DMS 273 (cell line): ENCODE data around the gene TPRN.

ENCODE experiments used
- DNase-seq: peaks from one replicate; lab custom pipeline; 2025; ENCODE audit not compliant: unreplicated experiment; lab: John Stamatoyannopoulos, UW

Gene TPRN

GRCh38 chr9:137236238-137236935 is 35.8 kb upstream of the TPRN start:
- peak; percentile 92 for DNase-seq

DNA sequence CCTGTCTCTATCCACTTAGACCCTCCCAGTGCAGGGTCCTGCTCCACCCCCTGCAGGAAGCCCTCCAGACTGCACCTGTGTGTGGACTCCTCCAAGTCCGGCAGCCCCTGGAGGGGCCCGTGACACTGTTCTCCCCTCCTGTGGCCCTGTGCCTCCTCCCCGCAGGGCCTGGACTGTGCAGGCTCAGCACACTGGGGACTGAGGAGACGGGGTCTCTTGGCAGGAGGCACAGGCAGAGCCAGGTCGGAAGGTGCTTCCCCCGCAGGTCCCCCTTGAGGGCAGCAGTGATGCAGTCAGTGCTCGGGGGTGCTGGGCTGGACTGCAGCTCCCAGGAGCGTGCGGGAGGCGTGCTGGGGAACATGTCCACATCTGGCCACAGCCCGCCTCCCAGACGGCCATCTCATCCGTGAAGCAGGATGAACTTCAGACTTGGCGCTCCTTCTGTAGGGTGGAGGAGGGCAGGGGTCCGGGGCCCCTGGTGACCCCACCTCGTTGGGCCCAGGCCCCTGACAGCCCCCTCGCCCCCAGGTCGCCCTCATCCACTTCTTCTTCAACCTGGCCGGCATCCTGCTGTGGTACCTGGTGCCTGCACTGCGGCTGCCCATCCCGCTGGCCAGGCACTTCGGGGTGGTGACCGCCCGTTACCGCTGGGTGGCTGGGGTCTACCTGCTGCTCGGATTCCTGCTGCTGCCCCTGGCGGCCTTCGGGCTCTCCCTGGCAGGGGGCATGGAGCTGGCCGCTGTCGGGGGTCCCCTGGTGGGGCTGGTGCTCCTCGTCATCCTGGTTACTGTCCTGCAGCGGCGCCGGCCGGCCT is 35.1 kb upstream of the TPRN start:
- no peak for DNase-seq

DNA sequence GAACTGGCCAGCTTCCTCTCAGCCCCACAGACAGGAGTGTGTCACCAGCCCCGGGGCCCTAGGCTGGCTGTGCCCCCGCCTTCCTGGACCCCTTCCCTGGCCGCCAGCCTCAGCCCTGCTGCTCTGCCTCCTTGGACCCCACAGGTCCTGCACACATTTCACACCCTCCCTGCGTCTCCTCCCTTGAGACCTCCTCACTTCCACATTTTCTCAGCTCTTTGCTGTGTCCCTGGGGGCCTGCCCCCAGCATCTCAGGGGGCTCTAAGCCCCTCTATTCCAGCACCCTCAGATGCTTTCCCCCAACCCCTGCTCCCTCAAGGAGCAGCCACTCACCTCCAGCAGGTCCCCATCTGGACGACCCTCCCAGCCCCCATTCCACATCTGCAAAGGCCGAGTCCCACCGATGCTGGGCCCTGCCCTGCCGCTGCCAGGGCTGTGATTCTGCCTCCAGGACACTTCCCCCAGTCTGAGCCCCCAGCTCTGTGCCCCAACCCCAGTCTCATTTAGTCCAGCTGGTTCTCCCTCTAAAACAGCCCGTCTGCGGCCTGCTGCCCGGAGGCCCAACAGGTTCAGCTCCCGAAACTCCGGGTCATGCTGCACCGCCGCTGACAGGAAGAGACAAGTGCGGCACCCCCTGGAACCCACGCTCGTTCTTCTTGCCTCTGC is 34.4 kb upstream of the TPRN start:
- no peak for DNase-seq

GRCh38 chr9:137234055-137234697 is 33.6 kb upstream of the TPRN start:
- DNase-seq = no peak

GRCh38 chr9:137233143-137233980 is 32.8 kb upstream of the TPRN start:
- no peak for DNase-seq

- DNase-seq = no peak
Measured at GRCh38 chr9:137232510-137232909, 32.0 kb upstream of the TPRN start.

- no peak for DNase-seq
Measured at GRCh38 chr9:137232101-137232500, 31.6 kb upstream of the TPRN start.

DNA sequence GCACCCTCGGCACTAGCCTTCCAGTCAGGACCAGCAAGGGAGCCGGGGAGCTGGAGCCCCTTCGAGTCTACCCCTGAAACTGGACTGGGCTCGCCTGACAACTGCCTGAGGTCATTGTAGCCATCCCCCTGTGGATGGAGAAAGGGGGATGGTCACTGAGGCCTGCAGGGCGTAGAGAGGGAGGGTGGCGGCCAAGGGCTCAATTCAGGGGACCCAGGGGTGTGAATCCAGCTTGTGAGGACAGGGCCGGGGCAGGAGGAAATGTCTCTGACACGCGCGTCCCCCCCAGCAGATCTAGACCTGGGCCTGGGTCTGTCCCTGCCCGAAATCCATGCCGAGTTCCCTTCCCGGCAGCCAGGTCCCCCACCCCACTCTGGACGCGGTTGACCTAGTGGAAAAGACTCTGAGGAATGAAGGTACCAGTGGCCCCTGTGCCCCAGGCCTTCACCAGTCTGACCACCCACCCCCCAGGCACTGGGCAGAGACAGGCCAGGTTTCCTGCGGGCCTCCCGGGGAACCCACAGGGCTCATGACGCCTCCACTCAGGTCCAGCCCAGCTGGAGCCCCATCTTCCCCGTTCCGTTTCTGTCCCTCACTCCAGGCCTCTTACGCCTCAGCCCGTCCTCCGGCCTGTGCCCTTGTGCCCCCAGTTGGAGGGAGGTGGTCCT is 31.0 kb upstream of the TPRN start:
- DNase-seq = no peak

DNA sequence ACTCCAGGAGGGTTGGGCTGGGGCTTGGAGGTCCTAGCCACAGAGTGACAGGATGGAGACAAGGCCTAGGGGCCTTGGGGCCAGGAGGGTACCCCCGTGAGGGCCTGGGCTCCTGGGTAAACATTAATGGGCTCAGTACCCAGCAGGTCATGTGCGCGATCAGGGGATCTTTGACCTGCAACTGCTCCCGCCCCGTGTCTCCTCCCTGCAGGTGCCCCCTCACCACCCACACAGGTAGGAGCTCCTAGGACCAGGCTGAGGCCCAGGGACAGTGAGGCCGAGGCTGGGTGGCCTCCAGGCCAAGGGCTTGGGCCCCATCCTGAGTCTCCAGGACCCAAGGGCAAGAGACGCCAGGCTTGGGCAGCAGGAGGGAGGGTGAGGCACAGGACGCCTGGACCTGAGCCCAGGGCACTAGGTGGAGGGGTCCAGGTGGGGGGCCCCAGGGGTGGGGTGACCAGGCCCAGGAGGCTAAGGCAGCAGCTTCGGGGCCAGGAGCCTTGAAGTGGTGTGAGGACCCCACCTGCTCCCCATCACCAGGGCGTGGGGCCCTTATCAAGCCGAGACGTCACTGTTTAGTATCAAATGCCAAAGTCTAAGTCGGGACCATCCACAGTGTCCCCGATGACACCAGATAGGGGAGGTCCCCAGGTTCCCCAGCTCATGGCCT is 30.3 kb upstream of the TPRN start, which contains the start of gene SLC34A3:
SLC34A3 (plus strand) TSS at position 197 of the 667 bp plus-strand sequence. CDS start 802 bp downstream, outside the sequence.
- DNase-seq = no peak

GRCh38 chr9:137229903-137230704 is 29.6 kb upstream of the TPRN start:
- DNase-seq = no peak

DNA sequence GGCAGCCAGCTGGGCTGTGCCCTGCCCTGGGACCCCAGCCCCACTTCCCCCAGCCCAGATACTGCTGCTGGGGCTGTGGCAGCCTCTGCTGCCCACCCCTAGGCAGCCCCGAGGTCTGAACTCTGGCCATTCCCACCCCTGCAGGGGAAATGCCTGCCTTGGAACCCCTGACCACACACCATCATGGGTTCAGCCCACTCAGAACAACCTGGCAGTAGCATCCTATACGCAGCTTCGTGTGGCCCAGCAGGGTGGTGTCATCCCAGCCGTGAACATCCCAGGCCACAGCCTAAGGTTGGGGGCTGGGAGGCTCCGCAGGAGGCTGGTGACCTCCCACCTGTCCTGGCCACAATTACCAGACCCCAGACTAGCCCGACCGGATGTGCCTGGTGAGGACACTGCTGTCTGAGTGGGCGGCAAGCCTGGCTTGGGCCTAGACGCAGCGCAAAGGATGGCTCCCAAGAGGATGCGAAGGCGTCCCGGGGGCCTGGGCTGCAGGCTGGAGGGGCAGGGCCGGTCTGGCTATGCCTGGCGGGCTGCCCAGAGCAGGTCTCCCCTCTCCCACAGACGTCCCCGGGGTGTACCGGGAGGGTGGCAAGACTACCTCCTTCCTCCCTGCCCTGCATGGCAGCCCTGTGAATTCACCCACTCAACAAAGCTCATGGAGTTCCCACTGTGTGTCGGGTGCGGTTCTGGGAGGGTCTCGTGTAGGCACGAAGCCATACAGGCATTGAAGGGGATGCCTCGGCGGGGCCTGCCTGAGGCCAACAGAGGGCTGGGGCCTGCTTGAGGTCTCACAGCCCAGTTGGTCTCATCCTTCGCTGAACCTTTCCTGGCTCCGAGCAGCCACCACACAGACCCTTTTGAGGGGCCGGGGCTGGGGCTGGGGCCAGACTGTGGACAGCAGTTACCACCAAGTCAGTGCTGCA is 28.7 kb upstream of the TPRN start:
- no peak for DNase-seq

- DNase-seq = no peak
Measured at GRCh38 chr9:137228506-137228967, 28.0 kb upstream of the TPRN start.

GRCh38 chr9:137227853-137228505 is 27.4 kb upstream of the TPRN start:
- DNase-seq = no peak

- peak; percentile 89 for DNase-seq
Measured at GRCh38 chr9:137227054-137227852, 26.7 kb upstream of the TPRN start, which contains the start of gene RNF224. Gene RNF224, plus strand, starts transcription at chr9:137227502. Its CDS starts 834 bp downstream, at chr9:137228336.

DNA sequence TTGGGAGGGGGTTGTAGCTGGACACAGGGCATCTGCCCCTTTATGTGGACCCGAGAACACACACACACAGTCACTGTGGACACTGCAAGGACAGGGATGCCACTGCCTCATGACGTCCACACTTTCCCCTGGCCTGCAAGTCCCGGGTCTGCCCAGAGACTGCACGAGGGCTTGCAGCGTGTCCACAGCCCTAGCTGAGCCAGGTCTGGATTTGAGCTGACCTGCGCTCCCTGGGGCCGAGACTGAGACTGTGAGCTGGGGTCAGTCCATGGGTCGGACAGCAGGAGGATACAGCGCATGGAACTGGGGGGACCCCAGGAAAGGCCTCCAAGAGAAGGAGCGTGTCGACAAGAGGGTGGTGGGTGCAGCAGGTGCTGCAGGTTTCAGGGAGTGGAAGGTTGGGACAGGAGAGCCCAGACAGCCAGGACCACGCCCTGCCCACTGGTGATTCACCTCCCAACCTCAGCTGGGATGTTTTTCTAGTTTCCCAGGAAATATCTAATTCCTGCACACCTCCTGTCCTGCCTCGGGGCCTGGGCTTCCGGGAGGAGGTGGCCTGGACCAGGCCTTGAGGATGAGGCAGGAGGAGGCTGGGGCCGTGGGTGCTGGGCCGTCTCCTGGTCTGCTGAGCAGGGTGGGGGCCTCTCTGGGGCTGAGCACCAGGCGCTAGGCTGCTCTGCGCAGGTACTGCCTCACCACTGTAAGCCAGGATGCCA is 26.0 kb upstream of the TPRN start:
- no peak for DNase-seq
